Hippocampal formation (tissue), 2 donors: ENCODE results near the gene PPIL3.

Source experiments
- DNase-seq, 2 donors: peaks; one replicate each; lab custom pipeline; 2025; lab: John Stamatoyannopoulos, UW

PPIL3 gene

GRCh38 chr2:200861617-200862155 is 27.2 kb downstream of the PPIL3 start:
- DNase-seq: no peak

GRCh38 chr2:200860092-200860795 is 28.6 kb downstream of the PPIL3 start:
- DNase-seq: no peak

GRCh38 chr2:200856806-200857205 is 32.1 kb downstream of the PPIL3 start:
- no peak for DNase-seq

GRCh38 chr2:200852605-200853004 is 36.3 kb downstream of the PPIL3 start:
- no peak for DNase-seq

- DNase-seq: no peak
Observed at GRCh38 chr2:200851398-200852248, 37.3 kb downstream of the PPIL3 start.

GRCh38 chr2:200850512-200851256 is 38.2 kb downstream of the PPIL3 start:
- no peak for DNase-seq

- no peak for DNase-seq
Observed at GRCh38 chr2:200847939-200848338, 40.9 kb downstream of the PPIL3 start.

GRCh38 chr2:200847269-200847668 is 41.6 kb downstream of the PPIL3 start:
- no peak for DNase-seq

GRCh38 chr2:200845669-200846325 is 43.1 kb downstream of the PPIL3 start:
- DNase-seq: no peak

GRCh38 chr2:200845194-200845593 is 43.7 kb downstream of the PPIL3 start:
- no peak for DNase-seq

- DNase-seq: no peak
Observed at GRCh38 chr2:200843993-200844948, 44.6 kb downstream of the PPIL3 start.

- DNase-seq: no peak
Observed at GRCh38 chr2:200839513-200839912, 49.4 kb downstream of the PPIL3 start.

GRCh38 chr2:200834701-200835100 is 54.2 kb downstream of the PPIL3 start:
- DNase-seq: no peak

- DNase-seq: no peak
Observed at GRCh38 chr2:200829258-200829655, 59.6 kb downstream of the PPIL3 start.

GRCh38 chr2:200828572-200829257 is 60.2 kb downstream of the PPIL3 start:
- no peak for DNase-seq

- no peak for DNase-seq
Observed at GRCh38 chr2:200828104-200828503, 60.8 kb downstream of the PPIL3 start.

GRCh38 chr2:200821686-200822245 is 67.1 kb downstream of the PPIL3 start:
- DNase-seq: no peak
